Skeletal muscle tissue (tissue), 2 donors: Measurements from ENCODE around the gene RFX5. TPM values are rescaled to one million over a fixed set of nuclear protein-coding genes. Genes with fewer than 3 reads are reported as not detected.

Experiments
- small RNA-seq: library from RNA; depleted of rRNA; stranded (forward); fragments of <200 nt; gene quantifications from one replicate; pipeline ENCODE3, GENCODE V24; 2014
- total RNA-seq: library from RNA; depleted of rRNA; stranded (reverse); fragments of >200 nt; gene quantifications from one replicate; pipeline ENCODE4 v1.2.3, GENCODE V29; 2014

Gene RFX5
- total RNA-seq, 1 donor from 2014 or later = 24.0 TPM

Small RNAs within 50 kb of the gene (small RNA-seq; reads per million reads assigned to genes)
- gene RN7SL444P = not detected

Other genes with a start within 250 kb of the RFX5 start
- 15.7 TPM for gene SEMA6C, start 200.6 kb downstream of the RFX5 start, total RNA-seq
- gene TNFAIP8L2, start 190.6 kb downstream of the RFX5 start, total RNA-seq = 4.2 TPM
- gene LYSMD1, start 181.3 kb downstream of the RFX5 start, total RNA-seq = 9.9 TPM
- 24.5 TPM for gene SCNM1, start 181.1 kb downstream of the RFX5 start, total RNA-seq
- 50.6 TPM for gene TMOD4, start 171.3 kb downstream of the RFX5 start, total RNA-seq
- 35.0 TPM for gene VPS72, start 157.1 kb downstream of the RFX5 start, total RNA-seq
- 51.7 TPM for gene PIP5K1A, start 148.7 kb downstream of the RFX5 start, total RNA-seq
- 145 TPM for gene PSMD4, start 92.5 kb downstream of the RFX5 start, total RNA-seq
- 5.7 TPM for gene ZNF687, start 65.0 kb downstream of the RFX5 start, total RNA-seq
- gene PI4KB, start 19.8 kb downstream of the RFX5 start, total RNA-seq = 30.3 TPM
- 74.6 TPM for gene SELENBP1, start 25.5 kb upstream of the RFX5 start, total RNA-seq
- gene PSMB4, start 52.3 kb upstream of the RFX5 start, total RNA-seq = 308 TPM
- gene POGZ, start 112.2 kb upstream of the RFX5 start, total RNA-seq = 25.1 TPM
- gene CGN, start 164.1 kb upstream of the RFX5 start, total RNA-seq = 0.52 TPM
- gene TUFT1, start 193.1 kb upstream of the RFX5 start, total RNA-seq = 6.8 TPM